ENCODE measurements around the gene CNTNAP2. TPM values are rescaled to one million over a fixed set of nuclear protein-coding genes. Genes with fewer than 3 reads are reported as not detected.
A peak's percentile ranks its signal among the peaks of the same experiment; 100 is the strongest.

Gene CNTNAP2
- total RNA-seq, 8 experiments from 2014 or later: 0.05 to 27.0 (median 15.0) TPM

DNA sequence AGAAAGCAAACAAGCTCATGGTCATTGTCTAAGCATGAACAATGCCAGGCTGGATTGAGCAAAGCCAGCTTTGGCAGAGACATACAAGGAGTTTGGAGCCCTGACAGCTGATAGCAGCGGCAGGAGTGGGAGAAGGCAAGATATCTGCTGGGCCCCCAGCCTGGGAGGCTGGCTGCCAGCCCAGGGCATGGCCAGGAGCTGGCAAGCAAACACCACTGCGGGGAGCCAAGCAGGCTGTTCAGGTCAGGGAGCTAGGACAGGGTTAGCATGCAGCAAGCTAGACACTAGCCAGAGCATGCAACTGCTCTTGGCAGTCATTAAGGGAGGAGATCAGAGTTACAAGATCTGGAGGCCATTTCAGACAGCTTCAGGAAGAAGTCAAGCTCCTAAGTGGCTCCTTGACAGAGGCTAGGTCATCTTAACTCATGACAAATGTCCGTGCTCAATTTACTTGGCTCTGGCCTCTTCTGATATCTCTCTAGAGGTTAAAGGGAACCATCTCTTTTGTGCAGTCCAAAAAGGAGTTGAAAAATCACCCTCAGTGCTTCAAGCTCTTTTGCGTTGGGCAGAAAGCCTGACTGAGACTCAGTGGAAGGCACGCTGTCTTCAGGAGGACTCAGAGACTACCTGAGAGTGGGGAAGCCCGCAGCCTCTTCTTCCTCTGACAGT is 2037.1 kb downstream of the CNTNAP2 start:
- in situ Hi-C loops (cut with MboI; ENCODE audit: low pct_unique_long_range_greater_than_20kb in 2 of 9, low sequenced_read_pairs in 9 of 9, unreplicated experiment in 9 of 9): no loop called here
- Histone ChIP-seq H3K4me3 (no peak overlapping the region), H3K4me1 (replicated peaks in 1 of 2) (no peaks in the 10 kb centered on the region), H3K27ac (no peak overlapping the region)
- ATAC-seq (replicated peaks in 6 of 8): peak in 1 of 8 experiments; percentile 29
- 8 to 92% (median 50%) methylated on average over 2 to 5 of the region's 6 CpGs; no CpG with 5 or more reads in 3 of the 10 experiments for WGBS, 10 experiments

DNA sequence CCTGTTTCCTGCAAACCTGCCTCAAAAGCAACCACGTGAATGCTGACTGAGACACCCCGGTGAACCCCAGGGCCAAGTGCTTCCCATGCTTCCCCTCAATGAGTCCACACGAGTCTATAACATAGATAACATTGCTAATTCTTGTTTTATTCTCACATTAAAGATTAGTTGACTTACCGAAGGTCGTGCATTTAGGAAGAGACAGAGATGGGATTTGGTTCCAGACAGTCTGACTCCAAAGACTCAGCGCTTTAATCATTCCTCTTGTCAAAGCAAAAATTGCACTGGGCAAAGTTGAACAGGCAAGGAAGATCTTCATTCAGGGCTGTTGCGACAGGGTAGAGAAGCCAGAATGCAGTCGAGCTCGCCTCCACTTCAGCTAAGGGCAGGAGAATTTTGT is 2038.4 kb downstream of the CNTNAP2 start:
- in situ Hi-C loops (cut with MboI; ENCODE audit: low pct_unique_long_range_greater_than_20kb in 2 of 9, low sequenced_read_pairs in 9 of 9, unreplicated experiment in 9 of 9): no loop called here
- Histone ChIP-seq H3K4me1 (replicated peaks in 1 of 2) (no peaks in the 10 kb centered on the region), H3K4me3 (no peak overlapping the region), H3K27ac (no peak overlapping the region)
- ATAC-seq (replicated peaks in 6 of 8): no peak
- WGBS, 10 experiments: 25 to 92% (median 83%) methylated on average over 2 to 9 of the region's 9 CpGs

DNA sequence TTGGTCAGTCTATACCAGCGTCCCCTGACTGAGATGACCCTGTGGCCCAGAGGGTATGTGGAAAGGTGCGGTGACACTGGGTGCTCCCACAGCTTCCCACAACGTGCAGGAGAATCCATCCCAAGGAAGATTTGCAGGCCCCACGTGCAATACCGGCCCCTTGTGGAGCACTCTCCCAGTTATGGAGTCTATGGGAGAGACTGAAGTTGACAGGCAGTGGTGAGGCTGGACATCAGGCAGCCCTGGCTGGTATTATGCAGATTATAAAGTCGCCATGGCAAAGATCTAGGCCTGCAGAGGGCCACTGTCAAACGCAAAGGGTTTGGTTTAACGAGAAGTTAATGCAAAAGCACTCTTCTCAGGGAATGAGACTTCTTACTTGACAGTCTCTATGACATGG is 2039.2 kb downstream of the CNTNAP2 start:
- in situ Hi-C loops (cut with MboI; ENCODE audit: low pct_unique_long_range_greater_than_20kb in 2 of 9, low sequenced_read_pairs in 9 of 9, unreplicated experiment in 9 of 9): no loop called here
- WGBS, 10 experiments: 0 to 82% (median 56%) methylated on average over 1 to 7 of the region's 8 CpGs; no CpG with 5 or more reads in 2 of the 10 experiments

DNA sequence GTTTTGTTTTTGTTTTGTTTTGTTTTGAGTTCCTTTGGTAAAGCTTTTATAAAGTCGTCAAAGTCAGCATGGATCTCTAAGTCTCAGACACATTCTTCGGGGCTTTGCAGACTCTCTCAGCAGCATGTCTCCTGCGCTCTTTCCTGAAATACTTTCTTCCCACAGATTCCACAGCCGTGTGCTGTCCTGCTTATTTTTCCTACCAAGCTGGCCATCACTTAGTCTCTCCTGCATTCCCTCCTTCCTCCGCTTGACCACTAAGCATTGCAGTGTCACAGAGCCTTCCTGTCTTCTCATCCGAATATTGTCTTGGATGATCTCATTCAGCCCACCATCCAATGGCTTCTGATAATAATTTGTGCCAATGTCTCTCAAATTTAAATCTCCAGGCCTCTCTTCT is 2039.6 kb downstream of the CNTNAP2 start:
- no peak overlapping the region for H3K27ac ChIP-seq
- ATAC-seq (replicated peaks in 6 of 8): no peak
- in situ Hi-C loops (cut with MboI; ENCODE audit: low pct_unique_long_range_greater_than_20kb in 2 of 9, low sequenced_read_pairs in 9 of 9, unreplicated experiment in 9 of 9): no loop called here

More for the DNA sequence above, 2039.2 kb downstream of the CNTNAP2 start:
- ATAC-seq (replicated peaks in 6 of 8): no peak
- no peak overlapping the region for H3K27ac ChIP-seq
- no peak overlapping the region for H3K4me3 ChIP-seq
- no peaks in the 10 kb centered on the region for H3K4me1 ChIP-seq (replicated peaks in 1 of 2)

DNA sequence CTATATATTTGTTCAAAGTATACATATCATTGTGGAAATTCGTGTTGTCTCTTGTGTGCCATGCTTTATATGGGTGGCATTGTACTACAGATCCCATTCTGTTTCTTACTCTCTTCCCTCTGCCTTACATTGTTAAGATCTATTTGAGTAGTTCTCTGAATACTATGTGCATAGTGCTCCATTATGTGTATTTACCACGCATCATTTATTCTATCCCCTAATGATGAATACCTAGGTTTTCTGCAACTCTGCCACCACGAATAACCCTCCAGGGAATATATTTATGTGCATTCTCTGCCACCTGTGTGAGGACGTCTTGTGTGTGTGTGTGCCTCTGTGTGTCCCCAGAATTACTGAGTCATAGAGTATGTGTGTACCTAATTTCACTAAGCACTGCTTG is 2042.7 kb downstream of the CNTNAP2 start:
- WGBS, 10 experiments: 3 to 76% (median 37%) methylated on average over 1 to 4 of the region's 4 CpGs
- in situ Hi-C loops (cut with MboI; ENCODE audit: low pct_unique_long_range_greater_than_20kb in 2 of 9, low sequenced_read_pairs in 9 of 9, unreplicated experiment in 9 of 9): no loop called here
- H3K27ac ChIP-seq: no peak overlapping the region
- H3K4me1 ChIP-seq (replicated peaks in 1 of 2): no peaks in the 10 kb centered on the region
- peak in 4 of 8 experiments; percentile 29 to 82 (median 58) for ATAC-seq (replicated peaks in 6 of 8)
- H3K4me3 ChIP-seq: no peak overlapping the region

More for the DNA sequence above, 2039.6 kb downstream of the CNTNAP2 start:
- 3 to 100% (median 68%) methylated on average over 2 to 6 of the region's 6 CpGs for WGBS, 10 experiments
- Histone ChIP-seq H3K4me3 (no peak overlapping the region), H3K4me1 (replicated peaks in 1 of 2) (no peaks in the 10 kb centered on the region)

DNA sequence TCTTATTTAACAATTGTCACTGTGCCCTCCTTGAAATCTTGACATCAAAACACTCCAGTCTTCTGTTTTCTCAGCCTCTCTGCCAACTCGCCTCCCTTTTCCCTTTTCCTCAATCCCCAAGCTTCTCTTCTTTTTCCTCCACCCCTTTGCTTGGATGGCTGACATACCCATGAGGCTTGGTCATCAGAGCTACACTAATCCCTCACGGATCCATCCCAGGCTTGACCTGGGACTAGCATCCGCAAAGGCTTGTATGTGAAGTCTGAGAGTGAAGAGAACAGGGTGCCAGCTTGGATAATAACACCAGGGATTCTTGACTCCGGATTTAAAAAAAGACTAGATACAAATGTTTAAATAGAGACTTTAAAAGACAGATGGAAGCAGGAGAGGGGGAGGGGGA is 2045.2 kb downstream of the CNTNAP2 start:
- Histone ChIP-seq H3K4me3 (no peak overlapping the region), H3K4me1 (replicated peaks in 1 of 2) (no peaks in the 10 kb centered on the region), H3K27ac (no peak overlapping the region)
- in situ Hi-C loops (cut with MboI; ENCODE audit: low pct_unique_long_range_greater_than_20kb in 2 of 9, low sequenced_read_pairs in 9 of 9, unreplicated experiment in 9 of 9): no loop called here
- no peak for ATAC-seq (replicated peaks in 6 of 8)
- 0 to 97% (median 40%) methylated on average over 2 to 4 of the region's 4 CpGs; no CpG with 5 or more reads in 1 of the 10 experiments for WGBS, 10 experiments

DNA sequence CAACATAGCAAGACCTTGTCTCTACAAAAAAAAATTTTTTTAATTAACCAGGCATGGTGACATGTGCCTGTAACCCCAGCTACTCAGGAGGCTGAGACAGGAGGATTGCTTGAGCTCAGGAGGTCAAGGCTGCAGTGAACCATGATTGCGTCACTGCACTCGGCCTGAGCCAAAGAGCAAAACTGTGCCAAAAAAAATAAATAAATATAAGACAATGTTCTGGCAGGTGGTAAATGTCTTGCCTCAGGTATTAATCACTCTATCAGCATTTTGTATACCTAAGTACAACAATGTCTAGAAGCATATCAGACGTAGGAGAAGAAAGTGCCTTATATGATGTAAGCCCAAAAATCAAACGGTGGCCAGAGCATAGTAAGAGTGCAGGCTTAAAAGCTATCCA is 2046.2 kb downstream of the CNTNAP2 start:
- no peak overlapping the region for H3K4me3 ChIP-seq
- no peaks in the 10 kb centered on the region for H3K4me1 ChIP-seq (replicated peaks in 1 of 2)
- in situ Hi-C loops (cut with MboI; ENCODE audit: low pct_unique_long_range_greater_than_20kb in 2 of 9, low sequenced_read_pairs in 9 of 9, unreplicated experiment in 9 of 9): no loop called here
- no peak overlapping the region for H3K27ac ChIP-seq
- ATAC-seq (replicated peaks in 6 of 8): no peak
- 0 to 91% (median 62%) methylated on average over 2 to 4 of the region's 4 CpGs; no CpG with 5 or more reads in 2 of the 10 experiments for WGBS, 10 experiments

DNA sequence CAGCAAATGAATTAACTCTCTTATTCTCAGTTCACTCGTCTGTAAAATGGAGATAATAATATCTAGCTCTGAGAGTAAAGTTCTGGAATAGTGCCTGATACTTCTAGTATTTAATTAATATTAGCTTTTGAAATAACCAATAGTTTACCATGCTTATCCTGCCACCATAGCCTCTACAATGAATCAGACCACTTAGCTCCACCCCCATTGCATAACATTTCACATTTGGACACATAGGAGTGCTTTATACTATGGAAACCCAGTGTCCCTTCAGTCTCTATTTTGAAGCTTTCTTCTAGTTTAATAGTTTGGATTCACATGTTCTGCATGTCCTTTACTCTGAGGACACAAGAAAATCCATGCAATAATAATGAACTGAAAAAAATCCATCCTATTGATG is 2046.6 kb downstream of the CNTNAP2 start:
- in situ Hi-C loops (cut with MboI; ENCODE audit: low pct_unique_long_range_greater_than_20kb in 2 of 9, low sequenced_read_pairs in 9 of 9, unreplicated experiment in 9 of 9): no loop called here
- 17 to 86% (median 38%) methylated on average over 1 of the region's 1 CpG; no CpG with 5 or more reads in 5 of the 10 experiments for WGBS, 10 experiments
- Histone ChIP-seq H3K4me1 (replicated peaks in 1 of 2) (no peaks in the 10 kb centered on the region), H3K4me3 (no peak overlapping the region), H3K27ac (no peak overlapping the region)
- ATAC-seq (replicated peaks in 6 of 8): no peak

DNA sequence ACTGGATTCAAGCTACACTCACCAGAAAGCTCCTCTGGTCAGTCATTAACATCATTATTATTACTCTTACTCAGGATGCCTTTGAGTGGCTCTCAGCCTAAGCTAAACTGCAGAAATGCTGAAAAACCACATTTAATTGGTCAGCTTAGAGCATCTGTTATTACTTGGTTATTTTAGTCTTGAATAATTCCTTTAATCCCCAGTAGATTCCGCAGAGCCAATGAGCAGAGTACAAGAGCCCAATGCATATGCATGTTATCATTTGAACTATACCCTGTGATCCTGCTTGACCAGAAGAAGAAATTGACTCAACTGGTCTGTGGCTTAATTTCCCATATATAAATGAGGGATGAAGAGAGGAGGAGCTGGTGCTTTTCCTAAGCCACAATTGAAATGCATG is 2056.3 kb downstream of the CNTNAP2 start:
- WGBS, 10 experiments: 0 to 100% (median 29%) methylated on average over 1 of the region's 1 CpG; no CpG with 5 or more reads in 3 of the 10 experiments
- in situ Hi-C loops (cut with MboI; ENCODE audit: low pct_unique_long_range_greater_than_20kb in 2 of 9, low sequenced_read_pairs in 9 of 9, unreplicated experiment in 9 of 9): no loop called here
- no peak overlapping the region for H3K27ac ChIP-seq

DNA sequence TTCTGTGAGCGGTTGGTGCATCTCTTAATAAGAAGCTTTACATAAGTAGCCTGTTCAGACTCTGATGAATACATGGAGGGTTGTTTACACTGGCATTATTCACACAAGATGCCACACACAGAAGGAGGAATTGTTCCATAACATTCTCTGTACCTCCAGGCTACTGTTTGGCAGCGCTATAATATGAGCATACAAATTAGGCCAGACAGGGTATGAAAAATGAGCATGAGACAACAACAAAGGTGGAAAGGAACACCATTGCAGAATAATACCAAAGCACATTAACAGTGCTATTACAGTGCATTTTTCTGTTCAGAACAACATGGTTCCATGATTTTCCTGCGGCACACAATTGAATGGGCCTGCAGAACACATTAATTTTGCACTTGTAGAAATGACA is 2056.8 kb downstream of the CNTNAP2 start:
- ATAC-seq (replicated peaks in 6 of 8): peak in 7 of 8 experiments; percentile 60 to 98 (median 88)
- peaks cover 23 to 27% of the 10 kb centered on the region in 2 donors for H3K4me1 ChIP-seq (replicated peaks in 1 of 2)
- in situ Hi-C loops (cut with MboI; ENCODE audit: low pct_unique_long_range_greater_than_20kb in 2 of 9, low sequenced_read_pairs in 9 of 9, unreplicated experiment in 9 of 9): no loop called here
- no peak overlapping the region for H3K4me3 ChIP-seq
- WGBS, 10 experiments: 0 to 80% (median 46%) methylated on average over 1 to 3 of the region's 3 CpGs
- no peak overlapping the region for H3K27ac ChIP-seq

More for the DNA sequence above, 2056.3 kb downstream of the CNTNAP2 start:
- Histone ChIP-seq H3K4me3 (no peak overlapping the region), H3K4me1 (replicated peaks in 1 of 2) (peaks cover 23 to 27% of the 10 kb centered on the region in 2 donors)
- ATAC-seq (replicated peaks in 6 of 8): peak in 5 of 8 experiments; percentile 15 to 53 (median 47)

DNA sequence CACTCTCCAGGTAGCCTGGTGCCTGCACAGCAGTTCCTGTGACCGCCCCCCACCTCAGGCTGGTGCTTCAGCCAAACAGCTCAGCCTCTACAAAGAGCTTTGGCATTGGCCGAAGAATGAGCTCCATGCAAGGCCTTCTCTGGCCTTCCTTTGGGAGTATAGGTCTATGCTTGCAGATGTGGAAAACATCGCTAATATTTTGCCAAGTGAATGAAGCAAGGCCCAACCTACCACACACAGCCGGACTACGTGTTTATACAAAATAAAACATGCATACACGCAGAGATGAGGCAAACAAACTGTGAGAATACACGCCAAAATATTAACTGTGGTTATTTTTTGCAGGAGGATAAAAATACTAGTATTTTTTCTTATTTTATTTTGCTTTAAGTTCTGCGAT is 2057.8 kb downstream of the CNTNAP2 start:
- peaks cover 23 to 27% of the 10 kb centered on the region in 2 donors for H3K4me1 ChIP-seq (replicated peaks in 1 of 2)
- peak overlapping the region in 1 of 2 donors; percentile 55 for H3K27ac ChIP-seq
- 24 to 100% (median 71%) methylated on average over 1 to 6 of the region's 8 CpGs; no CpG with 5 or more reads in 2 of the 10 experiments for WGBS, 10 experiments
- no peak for ATAC-seq (replicated peaks in 6 of 8)
- in situ Hi-C loops (cut with MboI; ENCODE audit: low pct_unique_long_range_greater_than_20kb in 2 of 9, low sequenced_read_pairs in 9 of 9, unreplicated experiment in 9 of 9): no loop called here
- no peak overlapping the region for H3K4me3 ChIP-seq

DNA sequence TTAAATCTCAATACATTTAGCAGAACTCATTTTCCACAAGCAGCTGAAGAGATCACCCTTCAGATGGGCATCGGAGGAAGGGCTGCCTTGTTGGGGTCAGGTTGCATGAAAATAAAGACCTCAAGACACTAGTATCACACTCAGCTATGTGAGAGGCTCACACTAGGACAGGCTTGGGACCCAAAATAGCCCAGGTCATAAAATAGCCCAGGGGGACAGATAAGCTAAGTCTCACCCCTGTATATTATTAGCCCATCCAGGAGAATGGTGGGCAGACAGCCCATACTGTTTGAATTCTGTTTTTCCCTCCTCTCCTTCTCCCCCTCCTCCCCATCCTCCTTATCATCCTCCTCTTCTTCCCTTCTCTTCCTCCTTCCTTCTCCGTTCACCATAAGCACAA is 2058.9 kb downstream of the CNTNAP2 start:
- peaks cover 23 to 27% of the 10 kb centered on the region in 2 donors for H3K4me1 ChIP-seq (replicated peaks in 1 of 2)
- no peak overlapping the region for H3K27ac ChIP-seq
- no peak for ATAC-seq (replicated peaks in 6 of 8)
- in situ Hi-C loops (cut with MboI; ENCODE audit: low pct_unique_long_range_greater_than_20kb in 2 of 9, low sequenced_read_pairs in 9 of 9, unreplicated experiment in 9 of 9): no loop called here
- no peak overlapping the region for H3K4me3 ChIP-seq
- WGBS, 10 experiments: 0 to 100% (median 61%) methylated on average over 1 to 2 of the region's 2 CpGs

DNA sequence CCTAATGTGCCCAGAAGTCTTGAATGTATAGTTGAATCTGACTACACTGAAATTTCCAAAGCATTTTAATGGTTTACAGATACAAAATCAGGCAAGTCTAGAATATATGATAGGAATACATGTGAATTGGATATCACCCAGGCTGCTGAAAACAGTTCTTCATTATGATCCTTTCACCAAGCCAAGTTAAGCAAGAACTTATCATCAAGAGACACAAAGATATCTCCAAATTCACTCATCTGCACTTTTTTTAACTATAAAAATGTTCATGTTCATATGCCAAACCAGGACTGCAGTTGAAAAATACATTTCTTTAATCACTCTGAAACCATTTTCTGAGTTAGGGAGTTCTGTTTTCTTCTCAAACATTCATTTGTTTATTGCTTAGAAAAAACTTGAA is 2061.4 kb downstream of the CNTNAP2 start:
- Histone ChIP-seq H3K4me1 (replicated peaks in 1 of 2) (peaks cover 13% of the 10 kb centered on the region in 2 donors), H3K27ac (no peak overlapping the region), H3K4me3 (no peak overlapping the region)
- in situ Hi-C loops (cut with MboI; ENCODE audit: low pct_unique_long_range_greater_than_20kb in 2 of 9, low sequenced_read_pairs in 9 of 9, unreplicated experiment in 9 of 9): no loop called here
- ATAC-seq (replicated peaks in 6 of 8): no peak

DNA sequence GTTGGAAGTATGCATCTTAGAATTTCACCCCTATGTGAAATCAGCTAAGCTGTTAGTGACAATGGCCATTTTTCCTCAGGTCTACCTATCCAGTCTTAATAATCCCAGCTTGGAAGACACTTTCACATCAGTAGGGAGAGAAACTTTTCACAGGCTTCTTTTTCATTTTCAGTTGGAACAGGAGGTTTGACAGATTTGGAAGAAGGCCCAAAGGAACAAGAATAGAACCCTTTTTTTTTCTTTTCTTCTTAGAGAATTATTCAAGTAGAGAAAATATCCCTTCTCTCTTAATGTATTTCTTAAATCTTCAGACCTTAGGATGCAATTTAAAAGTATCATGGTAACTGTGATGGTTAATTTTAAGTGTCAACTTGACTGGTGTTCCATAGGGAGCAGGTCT is 2063.5 kb downstream of the CNTNAP2 start:
- Histone ChIP-seq H3K4me3 (no peak overlapping the region), H3K4me1 (replicated peaks in 1 of 2) (peaks cover 2% of the 10 kb centered on the region in 2 donors), H3K27ac (no peak overlapping the region)
- no peak for ATAC-seq (replicated peaks in 6 of 8)
- in situ Hi-C loops (cut with MboI; ENCODE audit: low pct_unique_long_range_greater_than_20kb in 2 of 9, low sequenced_read_pairs in 9 of 9, unreplicated experiment in 9 of 9): no loop called here
